GM12878 (cell line): ENCODE measurements around the gene SUSD1. TPM values are rescaled to one million over a fixed set of nuclear protein-coding genes. Genes with fewer than 3 reads are reported as not detected.

Experiments used
- ATAC-seq: fragments of 200-7000 bp; cut with Tn5 transposase; 3 replicates; pipeline ENCODE4 v1.9.1; 2020; ENCODE audit warnings: mild to moderate bottlenecking, moderate library complexity
- BruUV-seq: library from RNA; stranded (reverse); fragments of 400-500 nt; replicated peaks from 2 replicates; lab custom pipeline; 2021; lab: Mats Ljungman, UMichigan
- CTCF ChIA-PET: fragments of 300-600 bp; sonication (Branson Sonifier 250); formaldehyde crosslinking; extraction: SDS; loops from one replicate; lab custom pipeline; 2021; ENCODE audit warnings: inconsistent platforms; lab: Yijun Ruan, JAX
- POLR2A ChIA-PET: fragments of 350-600 bp; formaldehyde crosslinking; extraction: SDS; loops from one replicate; lab custom pipeline; 2021; ENCODE audit warnings: inconsistent platforms; lab: Charles Lee
- RAD21 ChIA-PET: fragments of 300-600 bp; sonication (Branson Sonifier 250); formaldehyde crosslinking; loops from one replicate; lab custom pipeline; 2023; ENCODE audit warnings: antibody characterized with exemption; ENCODE audit not compliant: unreplicated experiment; lab: Charles Lee
- SMC1A ChIA-PET: fragments of 300-600 bp; sonication (Branson Sonifier 250); formaldehyde crosslinking; loops from one replicate; lab custom pipeline; 2023; ENCODE audit not compliant: unreplicated experiment, uncharacterized antibody; lab: Charles Lee
- DNase-seq: peaks from one replicate; pipeline ENCODE4 v3.0.0-alpha.2; 2011; ENCODE audit warnings: low read depth, low spot score
- FAIRE-seq: peaks from 3 replicates; lab custom pipeline; 2011; peaks lifted over from hg19 to GRCh38; lab: Jason Lieb, UNC
- H2AFZ ChIP-seq: 2 replicates; pipeline ENCODE4 v1.6.0; 2011; ENCODE audit warnings: low read depth, low read length, control low read depth; ENCODE audit not compliant: control insufficient read depth
- H3K27ac ChIP-seq: 2 replicates; pipeline ENCODE4 v1.5.1; 2011; ENCODE audit warnings: control low read depth; ENCODE audit not compliant: control insufficient read depth, insufficient read depth
- H3K27me3 ChIP-seq, 2 experiments: replicated peaks in 1 of 2; 2 replicates each; pipeline versions ENCODE4 v1.6.0 to v1.6.1; 2011; ENCODE audit warnings: low read length in 1 of 2; ENCODE audit not compliant: control insufficient read depth in 2 of 2, insufficient read depth in 2 of 2
- H3K36me3 ChIP-seq, 2 experiments: 2 replicates each; pipeline ENCODE4 v1.5.1; 2011; ENCODE audit warnings: low read length in 1 of 2; ENCODE audit not compliant: control insufficient read depth in 2 of 2, insufficient read depth in 2 of 2
- H3K4me1 ChIP-seq: 2 replicates; pipeline ENCODE4 v1.6.1; 2011; ENCODE audit warnings: mild to moderate bottlenecking, low read length, moderate library complexity, mixed read lengths; ENCODE audit not compliant: control insufficient read depth, insufficient read depth
- H3K4me2 ChIP-seq: 2 replicates; pipeline ENCODE4 v1.6.0; 2011; ENCODE audit warnings: control low read depth; ENCODE audit not compliant: control insufficient read depth, insufficient read depth
- H3K4me3 ChIP-seq: fragments of 200-600 bp; sonication (generic); 2 replicates; pipeline ENCODE4 v1.5.1; 2016
- H3K79me2 ChIP-seq: 2 replicates; pipeline ENCODE4 v1.6.0; 2011; ENCODE audit warnings: low read length; ENCODE audit not compliant: control insufficient read depth, insufficient read depth
- H3K9ac ChIP-seq: 2 replicates; pipeline ENCODE4 v1.8.0; 2011; ENCODE audit warnings: low read length, control low read depth, mixed read lengths; ENCODE audit not compliant: control insufficient read depth, insufficient read depth
- H3K9me3 ChIP-seq: replicated peaks from 3 replicates; pipeline ENCODE4 v1.5.1; 2011; ENCODE audit warnings: mild to moderate bottlenecking, low read length; ENCODE audit not compliant: control insufficient read depth, insufficient read depth
- H4K20me1 ChIP-seq: 2 replicates; pipeline ENCODE4 v1.6.0; 2011; ENCODE audit not compliant: control insufficient read depth, insufficient read depth
- ATF7 ChIP-seq: fragments of 450-650 bp; IDR thresholded peaks from 2 replicates; pipeline ENCODE4 v1.6.1; 2016; ENCODE audit warnings: low read depth, mild to moderate bottlenecking
- BACH1 ChIP-seq: fragments of 450-650 bp; IDR thresholded peaks from 2 replicates; pipeline ENCODE4 v1.6.1; 2017; ENCODE audit warnings: mild to moderate bottlenecking, borderline replicate concordance
- CEBPB ChIP-seq, 2 experiments: fragments of 150-350 bp in 1 of 2; IDR thresholded peaks; 2 replicates each; pipeline ENCODE4 v1.6.1; 2012 to 2014; ENCODE audit warnings: low read depth in 2 of 2, low read length in 2 of 2, borderline replicate concordance in 1 of 2, inconsistent platforms in 1 of 2
- CTCF ChIP-seq, 3 experiments: IDR thresholded peaks in 2 of 3; conservative IDR thresholded peaks in 1 of 3; 2 replicates each; pipeline ENCODE4 v1.5.1; 2011; ENCODE audit warnings: low read depth in 3 of 3, low read length in 3 of 3, mild to moderate bottlenecking in 3 of 3, control low read depth in 2 of 3, moderate library complexity in 2 of 3, inconsistent platforms in 1 of 3, mixed read lengths in 1 of 3; ENCODE audit not compliant: control insufficient read depth in 2 of 3, insufficient read depth in 1 of 3; ENCODE audit errors: extremely low read depth in 1 of 3
- ESRRA ChIP-seq: IDR thresholded peaks from 2 replicates; pipeline ENCODE4 v1.6.1; 2012; ENCODE audit warnings: mild to moderate bottlenecking, low read length, improper control_type of control experiment
- HCFC1 ChIP-seq: fragments of 150-350 bp; IDR thresholded peaks from 2 replicates; pipeline ENCODE4 v1.6.1; 2014; ENCODE audit warnings: low read length
- HDAC6 ChIP-seq: fragments of 200-600 bp; sonication (generic); IDR thresholded peaks from one replicate; pipeline ENCODE4 v1.8.0; 2017; ENCODE audit warnings: antibody characterized with exemption; ENCODE audit not compliant: unreplicated experiment
- HDGF ChIP-seq: fragments of 450-650 bp; IDR thresholded peaks from 2 replicates; pipeline ENCODE4 v1.6.1; 2016; ENCODE audit warnings: antibody characterized with exemption
- MXI1 ChIP-seq: fragments of 150-350 bp; IDR thresholded peaks from 2 replicates; pipeline ENCODE4 v1.6.1; 2011; ENCODE audit warnings: low read depth, mild to moderate bottlenecking, inconsistent platforms, low read length, improper control_type of control experiment
- NR2C1 ChIP-seq: fragments of 450-650 bp; IDR thresholded peaks from 2 replicates; pipeline ENCODE4 v1.6.1; 2017; ENCODE audit warnings: antibody characterized with exemption, mild to moderate bottlenecking, moderate library complexity
- RFX5 ChIP-seq: IDR thresholded peaks from 2 replicates; pipeline ENCODE4 v1.6.1; 2011; ENCODE audit warnings: low read depth, low read length, improper control_type of control experiment
- SIN3A ChIP-seq: IDR thresholded peaks from 2 replicates; pipeline ENCODE4 v1.6.1; 2012; ENCODE audit warnings: low read depth, low read length, improper control_type of control experiment
- SMAD1 ChIP-seq: fragments of 450-650 bp; IDR thresholded peaks from 2 replicates; pipeline ENCODE4 v1.6.1; 2018; ENCODE audit warnings: mild to moderate bottlenecking, low read depth; ENCODE audit not compliant: partially characterized antibody
- SMAD5 ChIP-seq: IDR thresholded peaks from 2 replicates; pipeline ENCODE4 v1.6.1; 2016; ENCODE audit warnings: antibody characterized with exemption, low read depth
- SMC3 ChIP-seq: IDR thresholded peaks from 2 replicates; pipeline ENCODE4 v1.6.1; 2011; ENCODE audit warnings: low read length, improper control_type of control experiment, borderline replicate concordance
- STAT1 ChIP-seq: fragments of 450-650 bp; conservative IDR thresholded peaks from 2 replicates; pipeline ENCODE4 v1.6.1; 2014; ENCODE audit warnings: antibody characterized with exemption, mild to moderate bottlenecking
- ZBED1 ChIP-seq: IDR thresholded peaks from 2 replicates; pipeline ENCODE4 v1.6.1; 2016; ENCODE audit warnings: borderline replicate concordance
- ZNF24 ChIP-seq: fragments of 450-650 bp; IDR thresholded peaks from 2 replicates; pipeline ENCODE4 v1.6.1; 2017; ENCODE audit warnings: antibody characterized with exemption, mild to moderate bottlenecking
- WGBS: methylation state at CpG from one replicate; pipeline ENCODE4 v1.1.6; 2016; ENCODE audit warnings: low lambda C conversion rate; ENCODE audit not compliant: insufficient replicate concordance, insufficient coverage; ENCODE audit errors: missing lambda C conversion rate; 5-methylcytosine and 5-hydroxymethylcytosine counted together
- in situ Hi-C: fragments of 300-500 bp; cut with MboI; formaldehyde crosslinking; loops from 9 replicates; pipeline ENCODE4 v1.14.3; 2018; ENCODE audit warnings: mixed read lengths
- intact Hi-C: fragments of 100-400 bp; cut with micrococcal nuclease; formaldehyde crosslinking; loops from one replicate; pipeline ENCODE4 v1.14.2; 2022; ENCODE audit not compliant: unreplicated experiment
- polyA plus RNA-seq, 11 experiments: library from polyadenylated mRNA; depleted of rRNA in 4 of 11; unstranded in 6 of 11; stranded (reverse) in 5 of 11; fragments of >200 nt; fragmentation: Nextera tagmentation in 4 of 11; fragmentation: Illumina TruSeq in 1 of 11; extraction: Ambion mirVana in 4 of 11; extraction: Trizol in 1 of 11; gene quantifications; 1 replicate in 1 of 11; 2 replicates in 10 of 11; pipeline versions ENCODE4 v1.2.1 to v1.2.3, GENCODE V29; 2011 to 2016; ENCODE audit warnings: inconsistent platforms in 2 of 11, missing spikeins in 2 of 11, low read depth in 1 of 11
- total RNA-seq, 4 experiments: library from RNA; depleted of rRNA in 3 of 4; stranded (reverse); fragments of >200 nt in 3 of 4; fragmentation: Illumina TruSeq in 1 of 4; extraction: Trizol in 1 of 4; gene quantifications; 2 replicates each; pipeline versions ENCODE4 v1.2.1 to v1.2.3, GENCODE V29; 2013 to 2021

The SUSD1 gene
- total and polyA plus RNA-seq, 10 of the 15 experiments (the other 5 are each of a cell fraction or from before 2014, with no cell fraction given): 6.7 to 20.8 (median 13.2) TPM

- TF ChIP-seq SMAD5: no peak
- no peak for TF ChIP-seq ESRRA
- no peak for TF ChIP-seq CTCF (IDR thresholded peaks at IDR 0.05 in 2 of 3, conservative IDR thresholded peaks at IDR 0.05 in 1 of 3; ENCODE audit: control insufficient read depth in 2 of 3, extremely low read depth in 1 of 3, insufficient read depth in 1 of 3, low read depth in 3 of 3, low read length in 3 of 3)
- no peak for TF ChIP-seq ATF7
- no peak for TF ChIP-seq HDAC6
- no peak for TF ChIP-seq ZNF24
- TF ChIP-seq, all 136 proteins: peak for 0
Measured at GRCh38 chr9:112157087-112157486, 18.0 kb downstream of the SUSD1 start (continued).

GRCh38 chr9:112149211-112149610 lies 25.9 kb downstream of the SUSD1 start:
- in situ Hi-C loops (no loop called here), intact Hi-C loops (no loop called here)
- FAIRE-seq (no peak), DNase-seq (no peak), ATAC-seq (no peak)
- Histone ChIP-seq H3K4me2 (no peak overlapping the region), H4K20me1 (no peaks in the 10 kb centered on the region), H3K4me1 (no peaks in the 10 kb centered on the region), H3K9ac (no peak overlapping the region), H3K4me3 (no peak overlapping the region), H3K36me3 (no peaks in the 10 kb centered on the region), H3K27ac (no peak overlapping the region), H3K79me2 (no peaks in the 10 kb centered on the region), H3K9me3 (no peaks in the 10 kb centered on the region), H3K27me3 (no peaks in the 10 kb centered on the region), H2AFZ (no peak overlapping the region)
- BruUV-seq: no TSS peak
- POLR2A ChIA-PET: no interaction called here
- WGBS: 97% methylated on average over 10 of the region's 10 CpGs
- CTCF ChIA-PET: no interaction called here
- SMC1A ChIA-PET: interaction anchor here (0.7 to 2.2 kb wide), 4 partner anchors 13 to 566 kb away, joined by 3 to 7 read pairs (median 5); no protein-coding TSS in a partner anchor
- TF ChIP-seq MXI1 (no peak), ZBED1 (no peak), NR2C1 (no peak), SMC3 (no peak), STAT1 (no peak), CEBPB (IDR thresholded peaks at IDR 0.05; ENCODE audit: borderline replicate concordance in 1 of 2, low read depth in 2 of 2, low read length in 2 of 2) (no peak), HCFC1 (no peak), CTCF (IDR thresholded peaks at IDR 0.05 in 2 of 3, conservative IDR thresholded peaks at IDR 0.05 in 1 of 3; ENCODE audit: control insufficient read depth in 2 of 3, extremely low read depth in 1 of 3, insufficient read depth in 1 of 3, low read depth in 3 of 3, low read length in 3 of 3) (no peak), SMAD1 (no peak), SIN3A (no peak), BACH1 (no peak), HDGF (no peak), RFX5 (no peak)
- RAD21 ChIA-PET: no interaction called here
